ENCODE results near the gene TIMP1.

The TIMP1 gene

DNA sequence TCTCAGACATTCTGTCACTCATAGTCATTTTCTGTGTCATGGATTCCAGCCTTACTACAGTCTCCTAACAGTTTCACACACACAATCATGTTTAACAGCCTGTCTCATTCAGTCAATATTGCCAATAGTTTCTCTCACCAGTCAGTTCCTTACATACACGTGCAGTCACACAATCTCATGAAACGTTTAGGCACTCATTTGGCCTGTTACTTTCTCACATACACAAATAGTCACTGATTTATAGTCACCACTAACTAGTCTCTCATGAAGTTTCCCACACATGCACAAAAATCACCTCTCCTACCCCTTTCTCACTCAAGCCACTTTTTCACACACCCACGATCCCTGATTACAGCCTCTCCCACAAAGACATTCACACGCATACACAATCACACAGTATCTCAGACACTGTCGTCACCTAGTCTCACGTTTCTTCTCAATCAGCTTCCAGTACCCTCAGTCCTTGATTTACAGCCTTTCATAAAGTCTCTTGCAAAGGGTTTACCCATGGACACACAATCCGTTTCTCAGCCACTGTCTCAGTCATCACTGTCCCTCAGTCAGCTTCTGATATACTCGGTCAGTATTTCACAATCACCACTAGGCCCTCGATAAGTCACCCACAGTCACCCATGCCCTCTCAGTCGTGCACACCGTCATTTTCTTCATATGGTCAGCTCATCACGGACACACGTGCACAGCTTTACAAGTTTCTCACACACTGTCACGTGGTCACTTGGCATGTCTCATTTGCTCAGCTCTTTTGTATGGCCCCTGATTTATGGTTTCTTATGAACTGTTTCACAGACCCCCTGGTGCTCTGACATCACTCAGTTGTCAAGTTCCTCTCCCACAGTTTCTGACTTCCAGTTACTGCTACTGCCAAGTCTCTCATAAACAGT lies 51.7 kb downstream of the TIMP1 start:
- no peak for DNase-seq (ENCODE audit: low read depth in 3 of 3, low spot score in 1 of 3)

DNA sequence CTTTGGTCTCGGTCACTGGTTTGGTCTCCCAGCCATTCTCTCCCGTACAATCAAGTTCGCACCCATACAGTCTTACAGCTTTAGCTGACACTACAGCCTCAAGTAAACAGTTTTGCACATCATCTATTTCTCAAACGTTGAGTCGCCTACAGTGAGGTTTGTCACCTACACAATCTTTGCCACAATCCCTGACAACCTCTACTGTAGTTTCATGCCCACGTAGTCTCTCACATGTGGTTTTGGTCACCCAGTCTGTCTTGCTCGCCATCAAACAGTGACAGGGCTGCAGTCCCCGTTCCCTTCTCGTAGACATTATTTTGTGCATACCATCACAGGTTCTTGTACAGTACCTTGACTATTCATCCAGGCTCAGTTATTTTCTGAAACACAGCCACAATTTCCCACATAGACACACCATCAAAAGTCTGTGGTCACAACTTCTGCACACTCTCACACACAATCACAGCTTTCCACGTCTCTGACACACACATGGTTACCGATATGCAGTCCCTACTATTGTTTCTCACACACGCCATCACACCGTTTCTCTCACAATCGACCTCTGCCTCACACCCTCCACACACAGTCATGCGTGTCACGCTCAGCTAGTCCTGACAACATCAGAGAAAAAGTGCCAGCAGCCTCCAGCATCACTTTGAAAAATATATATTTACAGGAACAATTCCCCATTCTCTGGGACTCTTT lies 52.8 kb downstream of the TIMP1 start:
- no peak for DNase-seq (ENCODE audit: low read depth in 3 of 3, low spot score in 1 of 3)

All from stimulated activated CD4-positive, alpha-beta T cell treated with anti-CD3 and anti-CD28 coated beads, TNF-alpha, amount 100 ng/mL, for 1 hour (primary cell).